Pancreas (tissue), 10 donors: ENCODE measurements around the gene CRMP1. TPM values are rescaled to one million over a fixed set of nuclear protein-coding genes. Genes with fewer than 3 reads are reported as not detected.

Source experiments
- ATAC-seq, 4 donors: fragments of 200-7000 bp; cut with Tn5 transposase; one replicate each; pipeline versions ENCODE4 v1.8.0 to v1.9.1; 2020; ENCODE audit warnings: mild to moderate bottlenecking in 4 of 4, moderate library complexity in 4 of 4
- DNase-seq, 6 donors: peaks; one replicate each; pipeline ENCODE4 v3.0.0-alpha.2; 2020
- FAIRE-seq: peaks from 2 replicates; lab custom pipeline; 2012; peaks lifted over from hg19 to GRCh38; lab: Jason Lieb, UNC
- H3K27ac ChIP-seq, 4 donors: fragments of 200-600 bp; sonication (generic); 1 replicate in 3 of 4; 2 replicates in 1 of 4; pipeline versions ENCODE4 v1.5.0 to v1.8.0; 2020
- H3K27me3 ChIP-seq, 4 donors: fragments of 200-600 bp; one replicate each; pipeline ENCODE4 v1.8.0; 2021
- H3K36me3 ChIP-seq, 3 donors: fragments of 200-600 bp; sonication (generic) in 1 of 3; one replicate each; pipeline versions ENCODE4 v1.5.0 to v1.8.0; 2020 to 2021
- H3K4me1 ChIP-seq, 3 donors: fragments of 200-600 bp; one replicate each; pipeline ENCODE4 v1.8.0; 2021
- H3K4me3 ChIP-seq, 4 donors: fragments of 200-600 bp; sonication (generic) in 2 of 4; one replicate each; pipeline versions ENCODE4 v1.5.0 to v1.8.0; 2020 to 2021
- H3K9me3 ChIP-seq, 4 donors: fragments of 200-600 bp; one replicate each; pipeline ENCODE4 v1.8.0; 2021
- WGBS, 2 donors: extraction: QIAGEN DNeasy Blood & Tissue Kit; methylation state at CpG; one replicate each; pipeline ENCODE4 v1.1.7; 2013; 5-methylcytosine and 5-hydroxymethylcytosine counted together
- intact Hi-C, 3 donors: fragments of 100-400 bp; cut with DNase I; formaldehyde crosslinking; loops; one replicate each; pipeline versions ENCODE4 v1.11.1 to v1.14.2; 2022
- polyA plus RNA-seq, 2 donors: library from polyadenylated mRNA; stranded (reverse); fragments of 200-250 nt; gene quantifications; one replicate each; pipeline ENCODE4 v1.2.3, GENCODE V29; 2013
- total RNA-seq, 6 donors: library from RNA; stranded (reverse); fragmentation: NEBNext Ultra II Directional in 4 of 6; extraction: Animal tissue kit (Norgen Biotek cat#: 25700) in 4 of 6; gene quantifications; one replicate each; pipeline versions ENCODE4 v1.2.1 to v1.2.4, GENCODE V29; 2021 to 2023
- TF ChIP-seq, protein P1 (sequence below), 4 donors: fragments of 200-600 bp; sonication (generic) in 3 of 4; IDR thresholded peaks; one replicate each; pipeline versions ENCODE4 v1.5.0 to v1.8.0; 2021; ENCODE audit warnings: antibody characterized with exemption in 4 of 4
- donor health status: healthy with polysubstance abuse.
- donor health status: DM: no; HTN: no; CAD: no; lungs with moderate emphysema.
- donor health status: DM: no; HTN: no; CAD: no.
- donor health status: control.
- donor health status: control.
- donor health status: Bipolar disorder and iron deficiency.
- donor health status: DM: yes; HTN: yes; CAD: no.
- donor health status: DM: no; HTN: no; CAD: no.
- donor health status: DM: no; HTN: no; CAD: no.
- donor health status: DM: yes; HTN: yes; CAD: no.

CRMP1 gene
- total and polyA plus RNA-seq, 8 donors = 0.69 to 21.4 (median 2.6) TPM

GRCh38 chr4:5897674-5898073 lies 4.8 kb upstream of the CRMP1 start:
- WGBS, 2 donors = 70 to 72% methylated on average over 13 of the region's 13 CpGs
- peaks cover 0 to 8% (median 1%) of the 10 kb centered on the region in 4 donors for H3K27me3 ChIP-seq
- H3K4me1 ChIP-seq = no peaks in the 10 kb centered on the region
- intact Hi-C loops = no loop called here
- TF ChIP-seq, protein P1, sequence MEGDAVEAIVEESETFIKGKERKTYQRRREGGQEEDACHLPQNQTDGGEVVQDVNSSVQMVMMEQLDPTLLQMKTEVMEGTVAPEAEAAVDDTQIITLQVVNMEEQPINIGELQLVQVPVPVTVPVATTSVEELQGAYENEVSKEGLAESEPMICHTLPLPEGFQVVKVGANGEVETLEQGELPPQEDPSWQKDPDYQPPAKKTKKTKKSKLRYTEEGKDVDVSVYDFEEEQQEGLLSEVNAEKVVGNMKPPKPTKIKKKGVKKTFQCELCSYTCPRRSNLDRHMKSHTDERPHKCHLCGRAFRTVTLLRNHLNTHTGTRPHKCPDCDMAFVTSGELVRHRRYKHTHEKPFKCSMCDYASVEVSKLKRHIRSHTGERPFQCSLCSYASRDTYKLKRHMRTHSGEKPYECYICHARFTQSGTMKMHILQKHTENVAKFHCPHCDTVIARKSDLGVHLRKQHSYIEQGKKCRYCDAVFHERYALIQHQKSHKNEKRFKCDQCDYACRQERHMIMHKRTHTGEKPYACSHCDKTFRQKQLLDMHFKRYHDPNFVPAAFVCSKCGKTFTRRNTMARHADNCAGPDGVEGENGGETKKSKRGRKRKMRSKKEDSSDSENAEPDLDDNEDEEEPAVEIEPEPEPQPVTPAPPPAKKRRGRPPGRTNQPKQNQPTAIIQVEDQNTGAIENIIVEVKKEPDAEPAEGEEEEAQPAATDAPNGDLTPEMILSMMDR (IDR thresholded peaks at IDR 0.05) = no peak
- H3K36me3 ChIP-seq = no peaks in the 10 kb centered on the region
- DNase-seq (no peak), FAIRE-seq (no peak), ATAC-seq (no peak)
- no peak overlapping the region for H3K4me3 ChIP-seq
- no peaks in the 10 kb centered on the region for H3K9me3 ChIP-seq
- H3K27ac ChIP-seq = no peak overlapping the region

- peaks cover under 1 to 20% (median 4%) of the 10 kb centered on the region in 4 donors for H3K27me3 ChIP-seq
- H3K4me1 ChIP-seq = no peaks in the 10 kb centered on the region
- no peak overlapping the region for H3K27ac ChIP-seq
- intact Hi-C loops = no loop called here
- WGBS, 2 donors = 42 to 66% methylated on average over 4 of the region's 4 CpGs
- FAIRE-seq = no peak
- no peaks in the 10 kb centered on the region for H3K36me3 ChIP-seq
- no peak overlapping the region for H3K4me3 ChIP-seq
- ATAC-seq = no peak
- TF ChIP-seq, protein P1 (IDR thresholded peaks at IDR 0.05) = no peak
- DNase-seq = no peak
- no peaks in the 10 kb centered on the region for H3K9me3 ChIP-seq
Observed at GRCh38 chr4:5895287-5895686, 2.4 kb upstream of the CRMP1 start.

- no peaks in the 10 kb centered on the region for H3K4me1 ChIP-seq
- intact Hi-C loops = no loop called here
Observed at GRCh38 chr4:5894266-5894665, 1.4 kb upstream of the CRMP1 start.

GRCh38 chr4:5893591-5893990 lies 705 bp upstream of the CRMP1 start:
- H3K27me3 ChIP-seq = peaks cover 2 to 36% (median 5%) of the 10 kb centered on the region in 4 donors
- no peaks in the 10 kb centered on the region for H3K4me1 ChIP-seq
- no peaks in the 10 kb centered on the region for H3K9me3 ChIP-seq
- H3K36me3 ChIP-seq = no peaks in the 10 kb centered on the region
- DNase-seq (no peak), ATAC-seq (no peak), FAIRE-seq (no peak)
- TF ChIP-seq, protein P1 (IDR thresholded peaks at IDR 0.05) = no peak
- intact Hi-C loops = no loop called here
- no peak overlapping the region for H3K4me3 ChIP-seq
- no peak overlapping the region for H3K27ac ChIP-seq
- 62 to 66% methylated on average over 8 of the region's 8 CpGs for WGBS, 2 donors

More at GRCh38 chr4:5894266-5894665, 1.4 kb upstream of the CRMP1 start:
- 27 to 36% methylated on average over 7 of the region's 7 CpGs for WGBS, 2 donors
- Histone ChIP-seq H3K36me3 (no peaks in the 10 kb centered on the region), H3K4me3 (no peak overlapping the region), H3K27ac (no peak overlapping the region), H3K27me3 (peaks cover 2 to 29% (median 5%) of the 10 kb centered on the region in 4 donors), H3K9me3 (no peaks in the 10 kb centered on the region)
- no peak for DNase-seq
- no peak for ATAC-seq
- FAIRE-seq = no peak
- TF ChIP-seq, protein P1 (IDR thresholded peaks at IDR 0.05) = no peak

GRCh38 chr4:5892323-5893003 lies 423 bp downstream of the CRMP1 start:
- H3K27me3 ChIP-seq = peaks cover 4 to 45% (median 10%) of the 10 kb centered on the region in 4 donors

More at GRCh38 chr4:5892323-5893003, 423 bp downstream of the CRMP1 start:
- DNase-seq (no peak), FAIRE-seq (no peak), ATAC-seq (no peak)
- Histone ChIP-seq H3K4me3 (no peak overlapping the region), H3K9me3 (no peaks in the 10 kb centered on the region), H3K36me3 (no peaks in the 10 kb centered on the region), H3K4me1 (peaks cover 0 to 5% (median 0%) of the 10 kb centered on the region in 3 donors), H3K27ac (no peak overlapping the region)
- intact Hi-C loops = no loop called here
- WGBS, 2 donors = 2 to 3% methylated on average over 44 to 100 of the region's 100 CpGs
- TF ChIP-seq, protein P1 (IDR thresholded peaks at IDR 0.05) = no peak
